Measurements from ENCODE around the gene ZCCHC9. TPM values are rescaled to one million over a fixed set of nuclear protein-coding genes. Genes with fewer than 3 reads are reported as not detected.

The ZCCHC9 gene
- polyA plus RNA-seq, 1 of the 3 experiments (the other 2 are of a cell fraction): 13.2 TPM

DNA sequence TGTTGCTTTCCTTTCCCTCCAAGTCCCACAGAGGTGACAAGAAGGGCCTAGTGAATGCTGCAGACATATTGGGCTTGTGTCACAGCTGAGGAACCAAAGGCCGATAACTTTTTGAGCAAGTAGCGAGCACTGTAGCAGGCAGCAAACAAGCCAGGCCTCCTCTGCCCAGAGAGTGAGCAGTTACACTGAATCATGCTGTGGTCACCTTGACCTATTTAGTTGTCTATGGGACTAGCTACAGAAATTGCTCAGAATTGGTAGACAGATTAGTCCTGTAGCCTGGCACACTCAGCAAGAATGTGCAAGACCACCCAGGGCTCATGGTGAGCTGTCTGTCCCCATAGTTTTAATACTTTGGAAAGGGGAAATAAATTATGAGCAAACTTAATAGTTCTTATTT lies 25.2 kb downstream of the ZCCHC9 start (continued):
- TF ChIP-seq, protein P1, sequence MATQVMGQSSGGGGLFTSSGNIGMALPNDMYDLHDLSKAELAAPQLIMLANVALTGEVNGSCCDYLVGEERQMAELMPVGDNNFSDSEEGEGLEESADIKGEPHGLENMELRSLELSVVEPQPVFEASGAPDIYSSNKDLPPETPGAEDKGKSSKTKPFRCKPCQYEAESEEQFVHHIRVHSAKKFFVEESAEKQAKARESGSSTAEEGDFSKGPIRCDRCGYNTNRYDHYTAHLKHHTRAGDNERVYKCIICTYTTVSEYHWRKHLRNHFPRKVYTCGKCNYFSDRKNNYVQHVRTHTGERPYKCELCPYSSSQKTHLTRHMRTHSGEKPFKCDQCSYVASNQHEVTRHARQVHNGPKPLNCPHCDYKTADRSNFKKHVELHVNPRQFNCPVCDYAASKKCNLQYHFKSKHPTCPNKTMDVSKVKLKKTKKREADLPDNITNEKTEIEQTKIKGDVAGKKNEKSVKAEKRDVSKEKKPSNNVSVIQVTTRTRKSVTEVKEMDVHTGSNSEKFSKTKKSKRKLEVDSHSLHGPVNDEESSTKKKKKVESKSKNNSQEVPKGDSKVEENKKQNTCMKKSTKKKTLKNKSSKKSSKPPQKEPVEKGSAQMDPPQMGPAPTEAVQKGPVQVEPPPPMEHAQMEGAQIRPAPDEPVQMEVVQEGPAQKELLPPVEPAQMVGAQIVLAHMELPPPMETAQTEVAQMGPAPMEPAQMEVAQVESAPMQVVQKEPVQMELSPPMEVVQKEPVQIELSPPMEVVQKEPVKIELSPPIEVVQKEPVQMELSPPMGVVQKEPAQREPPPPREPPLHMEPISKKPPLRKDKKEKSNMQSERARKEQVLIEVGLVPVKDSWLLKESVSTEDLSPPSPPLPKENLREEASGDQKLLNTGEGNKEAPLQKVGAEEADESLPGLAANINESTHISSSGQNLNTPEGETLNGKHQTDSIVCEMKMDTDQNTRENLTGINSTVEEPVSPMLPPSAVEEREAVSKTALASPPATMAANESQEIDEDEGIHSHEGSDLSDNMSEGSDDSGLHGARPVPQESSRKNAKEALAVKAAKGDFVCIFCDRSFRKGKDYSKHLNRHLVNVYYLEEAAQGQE (IDR thresholded peaks at IDR 0.05; ENCODE audit: low read depth, low read length): no peak
- no peak for TF ChIP-seq JUND (IDR thresholded peaks at IDR 0.05)

DNA sequence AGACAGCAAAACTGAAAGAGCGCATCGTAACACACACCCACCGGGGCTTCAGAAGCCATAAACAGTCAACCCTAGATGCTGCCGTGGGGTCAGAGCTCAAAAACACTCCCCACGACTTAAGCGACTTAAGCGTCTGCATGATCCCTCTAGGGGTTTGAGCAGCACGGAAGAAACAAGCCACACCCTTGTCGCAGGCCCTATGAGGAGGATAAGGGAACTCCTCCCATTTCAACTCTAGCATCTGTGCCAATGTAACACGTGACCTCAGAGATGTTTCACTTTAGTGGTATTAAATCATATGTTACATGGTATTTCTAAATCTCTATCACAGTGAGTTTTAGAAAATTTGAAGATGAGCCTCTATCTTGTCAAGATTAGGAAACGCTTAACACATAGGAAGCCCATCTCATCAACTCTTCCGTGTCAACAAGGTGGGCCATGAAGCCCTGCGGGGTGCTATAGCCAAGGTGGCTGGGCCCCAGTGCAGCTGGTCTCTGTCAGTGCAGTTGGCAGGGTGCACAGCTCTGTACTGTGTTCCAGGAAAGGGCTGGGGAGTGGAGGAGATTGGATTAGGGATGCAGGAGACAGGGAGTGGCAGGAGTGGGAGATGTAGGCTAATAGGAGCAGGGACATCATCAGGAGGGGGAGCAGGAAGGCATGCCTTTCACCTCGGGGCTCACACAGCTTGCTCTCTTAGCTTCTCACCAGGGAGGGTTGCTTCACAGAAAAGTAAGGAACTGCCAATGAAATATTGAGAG lies 33.1 kb downstream of the ZCCHC9 start:
- ChIA-PET CTCF (no interaction called here), POLR2A (no interaction called here)
- no peak for DNase-seq

DNA sequence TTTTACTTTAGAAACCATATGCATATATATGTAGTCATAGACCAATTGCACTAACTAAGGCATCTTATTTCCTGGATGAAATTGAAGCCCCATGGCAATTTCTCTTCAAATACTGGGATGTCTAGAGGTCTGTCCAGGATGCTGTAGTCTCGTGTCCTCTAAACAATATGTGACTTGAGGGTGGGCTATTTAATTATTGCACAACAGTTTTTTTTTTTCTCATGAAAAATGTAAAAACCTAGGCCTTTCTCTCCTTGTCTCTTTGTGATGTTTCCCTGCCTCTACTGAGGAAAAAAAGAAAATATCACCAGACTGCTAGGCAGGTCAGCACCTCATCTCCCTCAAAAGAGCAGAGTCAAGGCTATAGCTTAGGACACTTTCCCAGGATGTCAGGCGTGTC lies 34.6 kb downstream of the ZCCHC9 start:
- Histone ChIP-seq H2AFZ (ENCODE audit: low read depth) (no peak overlapping the region), H3K9ac (no peak overlapping the region), H3K27ac (ENCODE audit: low read depth in 2 of 2, low read length in 1 of 2) (no peak overlapping the region), H3K36me3 (replicated peaks in 1 of 2; ENCODE audit: control insufficient read depth in 1 of 2, insufficient read depth in 2 of 2, low read length in 1 of 2) (no peaks in the 10 kb centered on the region), H3K79me2 (ENCODE audit: insufficient read depth) (no peaks in the 10 kb centered on the region), H3K9me3 (no peaks in the 10 kb centered on the region), H3K4me2 (no peak overlapping the region), H3K4me1 (ENCODE audit: control insufficient read depth in 1 of 2, insufficient read depth in 2 of 2, low read depth in 1 of 2, low read length in 1 of 2) (no peaks in the 10 kb centered on the region; a peak in 1 of 4 replicates), H3K27me3 (ENCODE audit: insufficient read depth) (peaks cover 4% of the 10 kb centered on the region; the same call in 1 of the 2 replicates), H4K20me1 (ENCODE audit: insufficient read depth) (no peaks in the 10 kb centered on the region), H3F3A (replicated peaks; ENCODE audit: insufficient read depth) (no peaks in the 10 kb centered on the region), H3K4me3 (ENCODE audit: low read depth in 2 of 2, low read length in 1 of 2) (no peak overlapping the region), H3K9me2 (no peaks in the 10 kb centered on the region)
- whole genome bisulfite sequencing (ENCODE audit: low lambda C conversion rate): 43% methylated on average over 2 of the region's 2 CpGs
- ChIA-PET CTCF (interaction anchor here (1.0 kb wide), 1 partner anchor 924 kb away, joined by 3 read pairs; no protein-coding TSS in a partner anchor), POLR2A (no interaction called here)
- no peak for DNase-seq
- TF ChIP-seq FOSL2 (IDR thresholded peaks at IDR 0.05; ENCODE audit: borderline replicate concordance, low read depth): no peak
- TF ChIP-seq GABPA (IDR thresholded peaks at IDR 0.05; ENCODE audit: low read depth): no peak
- no peak for TF ChIP-seq RCOR1 (IDR thresholded peaks at IDR 0.05; ENCODE audit: low read length)
- no peak for TF ChIP-seq EP300 (IDR thresholded peaks at IDR 0.05; ENCODE audit: borderline replicate concordance in 1 of 2, low read depth in 1 of 2, low read length in 1 of 2)
- TF ChIP-seq, protein P2, sequence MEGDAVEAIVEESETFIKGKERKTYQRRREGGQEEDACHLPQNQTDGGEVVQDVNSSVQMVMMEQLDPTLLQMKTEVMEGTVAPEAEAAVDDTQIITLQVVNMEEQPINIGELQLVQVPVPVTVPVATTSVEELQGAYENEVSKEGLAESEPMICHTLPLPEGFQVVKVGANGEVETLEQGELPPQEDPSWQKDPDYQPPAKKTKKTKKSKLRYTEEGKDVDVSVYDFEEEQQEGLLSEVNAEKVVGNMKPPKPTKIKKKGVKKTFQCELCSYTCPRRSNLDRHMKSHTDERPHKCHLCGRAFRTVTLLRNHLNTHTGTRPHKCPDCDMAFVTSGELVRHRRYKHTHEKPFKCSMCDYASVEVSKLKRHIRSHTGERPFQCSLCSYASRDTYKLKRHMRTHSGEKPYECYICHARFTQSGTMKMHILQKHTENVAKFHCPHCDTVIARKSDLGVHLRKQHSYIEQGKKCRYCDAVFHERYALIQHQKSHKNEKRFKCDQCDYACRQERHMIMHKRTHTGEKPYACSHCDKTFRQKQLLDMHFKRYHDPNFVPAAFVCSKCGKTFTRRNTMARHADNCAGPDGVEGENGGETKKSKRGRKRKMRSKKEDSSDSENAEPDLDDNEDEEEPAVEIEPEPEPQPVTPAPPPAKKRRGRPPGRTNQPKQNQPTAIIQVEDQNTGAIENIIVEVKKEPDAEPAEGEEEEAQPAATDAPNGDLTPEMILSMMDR (IDR thresholded peaks at IDR 0.05): no peak
- no peak for TF ChIP-seq NRF1 (IDR thresholded peaks at IDR 0.05; ENCODE audit: low read depth, low read length)
- TF ChIP-seq, protein P3, sequence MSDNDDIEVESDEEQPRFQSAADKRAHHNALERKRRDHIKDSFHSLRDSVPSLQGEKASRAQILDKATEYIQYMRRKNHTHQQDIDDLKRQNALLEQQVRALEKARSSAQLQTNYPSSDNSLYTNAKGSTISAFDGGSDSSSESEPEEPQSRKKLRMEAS (IDR thresholded peaks at IDR 0.05; ENCODE audit: low read depth): no peak
- TF ChIP-seq NFIC (IDR thresholded peaks at IDR 0.05; ENCODE audit: borderline replicate concordance): no peak
- TF ChIP-seq, protein P4, sequence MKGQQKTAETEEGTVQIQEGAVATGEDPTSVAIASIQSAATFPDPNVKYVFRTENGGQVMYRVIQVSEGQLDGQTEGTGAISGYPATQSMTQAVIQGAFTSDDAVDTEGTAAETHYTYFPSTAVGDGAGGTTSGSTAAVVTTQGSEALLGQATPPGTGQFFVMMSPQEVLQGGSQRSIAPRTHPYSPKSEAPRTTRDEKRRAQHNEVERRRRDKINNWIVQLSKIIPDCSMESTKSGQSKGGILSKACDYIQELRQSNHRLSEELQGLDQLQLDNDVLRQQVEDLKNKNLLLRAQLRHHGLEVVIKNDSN (IDR thresholded peaks at IDR 0.05; ENCODE audit: borderline replicate concordance, low read depth): no peak
- no peak for TF ChIP-seq EZH2phosphoT487 (IDR thresholded peaks at IDR 0.05; ENCODE audit: borderline replicate concordance, low read depth)
- TF ChIP-seq TAF1 (IDR thresholded peaks at IDR 0.05; ENCODE audit: borderline replicate concordance, low read depth, low read length): no peak
- TF ChIP-seq MXI1 (IDR thresholded peaks at IDR 0.05; ENCODE audit: low read depth, low read length): no peak
- no peak for TF ChIP-seq RXRA (IDR thresholded peaks at IDR 0.05; ENCODE audit: borderline replicate concordance, low read depth)

More for the DNA sequence above, 33.1 kb downstream of the ZCCHC9 start:
- Histone ChIP-seq H4K20me1 (ENCODE audit: insufficient read depth) (no peaks in the 10 kb centered on the region), H3K4me1 (ENCODE audit: control insufficient read depth in 1 of 2, insufficient read depth in 2 of 2, low read depth in 1 of 2, low read length in 1 of 2) (no peaks in the 10 kb centered on the region; a peak in 1 of 4 replicates), H3K9me2 (no peaks in the 10 kb centered on the region), H3K4me3 (ENCODE audit: low read depth in 2 of 2, low read length in 1 of 2) (no peak overlapping the region), H3K79me2 (ENCODE audit: insufficient read depth) (no peaks in the 10 kb centered on the region), H3K27ac (ENCODE audit: low read depth in 2 of 2, low read length in 1 of 2) (no peak overlapping the region), H2AFZ (ENCODE audit: low read depth) (no peak overlapping the region), H3K4me2 (no peak overlapping the region), H3K27me3 (ENCODE audit: insufficient read depth) (no peaks in the 10 kb centered on the region), H3F3A (replicated peaks; ENCODE audit: insufficient read depth) (no peaks in the 10 kb centered on the region), H3K36me3 (replicated peaks in 1 of 2; ENCODE audit: control insufficient read depth in 1 of 2, insufficient read depth in 2 of 2, low read length in 1 of 2) (no peaks in the 10 kb centered on the region), H3K9ac (no peak overlapping the region), H3K9me3 (no peaks in the 10 kb centered on the region)
- WGBS (ENCODE audit: low lambda C conversion rate): 74% methylated on average over 14 of the region's 14 CpGs
- no peak for TF ChIP-seq GATA2 (CRISPR knock-in tag; IDR thresholded peaks at IDR 0.05)
- no peak for TF ChIP-seq YY1 (IDR thresholded peaks at IDR 0.05; ENCODE audit: low read depth)
- no peak for TF ChIP-seq TAF1 (IDR thresholded peaks at IDR 0.05; ENCODE audit: borderline replicate concordance, low read depth, low read length)
- TF ChIP-seq, protein P5, sequence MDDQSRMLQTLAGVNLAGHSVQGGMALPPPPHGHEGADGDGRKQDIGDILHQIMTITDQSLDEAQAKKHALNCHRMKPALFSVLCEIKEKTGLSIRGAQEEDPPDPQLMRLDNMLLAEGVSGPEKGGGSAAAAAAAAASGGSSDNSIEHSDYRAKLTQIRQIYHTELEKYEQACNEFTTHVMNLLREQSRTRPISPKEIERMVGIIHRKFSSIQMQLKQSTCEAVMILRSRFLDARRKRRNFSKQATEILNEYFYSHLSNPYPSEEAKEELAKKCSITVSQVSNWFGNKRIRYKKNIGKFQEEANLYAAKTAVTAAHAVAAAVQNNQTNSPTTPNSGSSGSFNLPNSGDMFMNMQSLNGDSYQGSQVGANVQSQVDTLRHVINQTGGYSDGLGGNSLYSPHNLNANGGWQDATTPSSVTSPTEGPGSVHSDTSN (IDR thresholded peaks at IDR 0.05): no peak
